ENCODE data around the gene TTC27. TPM values are rescaled to one million over a fixed set of nuclear protein-coding genes. Genes with fewer than 3 reads are reported as not detected.

The TTC27 gene
- total RNA-seq, 1 donor from 2014 or later, result 18.4 TPM

DNA sequence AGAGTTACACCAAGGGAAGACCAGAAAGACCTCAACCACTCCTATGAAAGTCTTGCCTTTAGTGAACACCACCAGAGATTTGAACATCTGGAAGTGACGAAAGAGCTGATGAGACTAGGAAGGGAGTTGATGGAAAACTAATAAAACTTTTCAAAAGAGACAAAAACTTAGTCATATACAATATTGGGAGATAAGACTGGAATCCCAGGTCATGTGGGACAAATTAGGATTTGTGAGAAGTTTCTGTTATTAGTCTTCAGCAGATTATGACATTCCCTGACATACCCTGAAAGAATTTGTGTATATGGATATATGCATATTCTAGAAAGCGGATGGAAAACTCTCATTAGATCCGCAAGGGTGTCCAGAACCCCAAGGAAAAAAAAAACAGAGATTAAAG, 173.9 kb downstream of the TTC27 start:
- Mint-ChIP-seq H3K36me3 (peaks cover 4% of the 10 kb centered on the region), H3K4me1 (peaks cover 10% of the 10 kb centered on the region), H3K27me3 (ENCODE audit: low read depth) (no peaks in the 10 kb centered on the region), H3K4me3 (no peak overlapping the region), H3K9me3 (peaks cover 4% of the 10 kb centered on the region), H3K27ac (no peak overlapping the region)
- DNase-seq (ENCODE audit: low spot score in 2 of 2, unreplicated experiment in 2 of 2), result no peak
- TF ChIP-seq, protein P1, sequence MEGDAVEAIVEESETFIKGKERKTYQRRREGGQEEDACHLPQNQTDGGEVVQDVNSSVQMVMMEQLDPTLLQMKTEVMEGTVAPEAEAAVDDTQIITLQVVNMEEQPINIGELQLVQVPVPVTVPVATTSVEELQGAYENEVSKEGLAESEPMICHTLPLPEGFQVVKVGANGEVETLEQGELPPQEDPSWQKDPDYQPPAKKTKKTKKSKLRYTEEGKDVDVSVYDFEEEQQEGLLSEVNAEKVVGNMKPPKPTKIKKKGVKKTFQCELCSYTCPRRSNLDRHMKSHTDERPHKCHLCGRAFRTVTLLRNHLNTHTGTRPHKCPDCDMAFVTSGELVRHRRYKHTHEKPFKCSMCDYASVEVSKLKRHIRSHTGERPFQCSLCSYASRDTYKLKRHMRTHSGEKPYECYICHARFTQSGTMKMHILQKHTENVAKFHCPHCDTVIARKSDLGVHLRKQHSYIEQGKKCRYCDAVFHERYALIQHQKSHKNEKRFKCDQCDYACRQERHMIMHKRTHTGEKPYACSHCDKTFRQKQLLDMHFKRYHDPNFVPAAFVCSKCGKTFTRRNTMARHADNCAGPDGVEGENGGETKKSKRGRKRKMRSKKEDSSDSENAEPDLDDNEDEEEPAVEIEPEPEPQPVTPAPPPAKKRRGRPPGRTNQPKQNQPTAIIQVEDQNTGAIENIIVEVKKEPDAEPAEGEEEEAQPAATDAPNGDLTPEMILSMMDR (IDR thresholded peaks at IDR 0.05; ENCODE audit: unreplicated experiment), result no peak

DNA sequence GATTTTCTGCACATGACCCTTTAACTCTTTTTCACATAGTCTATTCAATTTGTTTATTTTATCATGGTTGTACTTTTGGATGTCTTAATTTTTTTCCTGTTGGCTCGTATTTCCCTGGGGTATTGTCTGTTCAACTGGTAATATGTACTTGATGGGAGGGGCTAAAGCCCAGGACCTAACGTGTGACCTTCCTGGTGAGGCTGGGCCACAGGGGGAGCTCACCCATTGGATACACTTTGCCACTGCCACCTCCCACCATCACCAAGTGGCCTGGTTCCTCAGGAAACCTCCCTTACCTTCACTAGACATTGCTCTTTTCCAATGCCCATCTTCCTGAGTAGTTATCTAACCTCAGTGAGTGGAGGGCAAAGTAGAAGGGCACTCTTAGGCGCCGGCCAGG, 175.0 kb downstream of the TTC27 start:
- H3K36me3 Mint-ChIP-seq, result peaks cover 2% of the 10 kb centered on the region
- H3K4me3 Mint-ChIP-seq, result no peak overlapping the region
- no peak for DNase-seq (ENCODE audit: low spot score in 2 of 2, unreplicated experiment in 2 of 2)
- H3K4me1 Mint-ChIP-seq, result peaks cover 10% of the 10 kb centered on the region
- no peaks in the 10 kb centered on the region for H3K9me3 Mint-ChIP-seq
- TF ChIP-seq, protein P1 (IDR thresholded peaks at IDR 0.05; ENCODE audit: unreplicated experiment), result no peak
- H3K27ac Mint-ChIP-seq, result no peak overlapping the region
- H3K27me3 Mint-ChIP-seq (ENCODE audit: low read depth), result no peaks in the 10 kb centered on the region

DNA sequence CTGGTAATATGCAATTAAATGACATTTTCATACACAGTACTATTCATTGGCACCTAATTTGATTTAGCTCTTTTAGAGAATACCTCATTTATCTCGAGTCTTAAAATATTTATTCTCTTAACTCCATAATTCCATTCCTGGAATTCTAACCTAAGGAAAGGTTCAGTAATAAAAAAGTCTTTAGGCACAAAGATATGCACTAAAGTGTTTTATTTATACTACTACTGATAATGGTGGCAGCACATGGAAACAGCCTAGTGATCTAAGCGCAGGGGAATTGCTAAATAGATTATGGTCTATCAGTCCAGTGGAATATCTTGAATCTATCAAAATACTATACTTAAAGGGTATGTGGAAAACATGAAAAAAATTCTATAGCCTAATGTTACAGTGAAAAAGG, 176.4 kb downstream of the TTC27 start:
- H3K4me3 Mint-ChIP-seq, result no peak overlapping the region
- TF ChIP-seq, protein P1 (IDR thresholded peaks at IDR 0.05; ENCODE audit: unreplicated experiment), result no peak
- H3K4me1 Mint-ChIP-seq, result peaks cover 10% of the 10 kb centered on the region
- H3K27ac Mint-ChIP-seq, result no peak overlapping the region
- no peaks in the 10 kb centered on the region for H3K9me3 Mint-ChIP-seq
- no peaks in the 10 kb centered on the region for H3K27me3 Mint-ChIP-seq (ENCODE audit: low read depth)
- peaks cover 8% of the 10 kb centered on the region for H3K36me3 Mint-ChIP-seq
- DNase-seq (ENCODE audit: low spot score in 2 of 2, unreplicated experiment in 2 of 2), result no peak

GRCh38 chr2:32805104-32806095, 177.6 kb downstream of the TTC27 start:
- TF ChIP-seq, protein P1 (IDR thresholded peaks at IDR 0.05; ENCODE audit: unreplicated experiment), result no peak
- peaks cover 12% of the 10 kb centered on the region for H3K36me3 Mint-ChIP-seq

GRCh38 chr2:32806857-32807256, 179.0 kb downstream of the TTC27 start:
- Mint-ChIP-seq H3K4me3 (no peak overlapping the region), H3K27ac (no peak overlapping the region), H3K36me3 (peaks cover 10% of the 10 kb centered on the region), H3K4me1 (peaks cover 22% of the 10 kb centered on the region), H3K9me3 (peaks cover 5% of the 10 kb centered on the region), H3K27me3 (ENCODE audit: low read depth) (no peaks in the 10 kb centered on the region)
- TF ChIP-seq, protein P1 (IDR thresholded peaks at IDR 0.05; ENCODE audit: unreplicated experiment), result no peak
- DNase-seq (ENCODE audit: low spot score in 2 of 2, unreplicated experiment in 2 of 2), result no peak

More at GRCh38 chr2:32805104-32806095, 177.6 kb downstream of the TTC27 start:
- Mint-ChIP-seq H3K27ac (no peak overlapping the region), H3K4me3 (no peak overlapping the region), H3K27me3 (ENCODE audit: low read depth) (no peaks in the 10 kb centered on the region), H3K4me1 (peaks cover 10% of the 10 kb centered on the region), H3K9me3 (peaks cover 4% of the 10 kb centered on the region)
- no peak for DNase-seq (ENCODE audit: low spot score in 2 of 2, unreplicated experiment in 2 of 2)

Data from mesothelial cell of epicardium (in vitro differentiated cells).